SK-N-SH treated with all-trans-retinoic acid at 6 μM for 48 hours (cell line): ENCODE results near the gene KRT38.
"Not testable (repeated sequence)": the region's sequence is repeated elsewhere in the genome, so short reads cannot be mapped to it uniquely, and the experiment has no call there.

Experiments
- ATAC-seq: fragments of 200-7000 bp; cut with Tn5 transposase; 3 replicates; pipeline ENCODE4 v1.9.1; 2020; ENCODE audit warnings: mild to moderate bottlenecking, moderate library complexity
- ARNTL ChIP-seq: fragments of 450-650 bp; formaldehyde crosslinking; IDR thresholded peaks from 2 replicates; pipeline ENCODE4 v1.5.0; 2020; ENCODE audit warnings: low read depth, mild to moderate bottlenecking, moderate library complexity, borderline replicate concordance
- BACH2 ChIP-seq: fragments of 250-450 bp; sonication (Bioruptor Pico); IDR thresholded peaks from 2 replicates; pipeline ENCODE4 v1.9.0; 2021; ENCODE audit warnings: mild to moderate bottlenecking, borderline replicate concordance
- CSDC2 ChIP-seq: fragments of 250-450 bp; sonication (Bioruptor Pico); IDR thresholded peaks from 2 replicates; pipeline ENCODE4 v1.5.0; 2020; ENCODE audit warnings: mild to moderate bottlenecking, moderate library complexity
- ESRRG ChIP-seq: fragments of 250-450 bp; sonication (Bioruptor Pico); IDR thresholded peaks from 2 replicates; pipeline ENCODE4 v1.6.1; 2021; ENCODE audit warnings: mild to moderate bottlenecking
- OSR1 ChIP-seq: fragments of 250-450 bp; sonication (Bioruptor Pico); IDR thresholded peaks from 2 replicates; pipeline ENCODE4 v1.8.0; 2022; ENCODE audit warnings: moderate library complexity, mild to moderate bottlenecking, inconsistent platforms
- PATZ1 ChIP-seq: fragments of 250-450 bp; sonication (Bioruptor Pico); IDR thresholded peaks from 2 replicates; pipeline ENCODE4 v1.8.0; 2020; ENCODE audit warnings: mild to moderate bottlenecking, moderate library complexity, borderline replicate concordance
- POU6F1 ChIP-seq: fragments of 250-450 bp; sonication (Bioruptor Pico); IDR thresholded peaks from 2 replicates; pipeline ENCODE4 v1.8.0; 2021; ENCODE audit warnings: low read depth, mild to moderate bottlenecking, moderate library complexity, borderline replicate concordance
- PPARA ChIP-seq: fragments of 250-450 bp; sonication (Bioruptor Pico); IDR thresholded peaks from 2 replicates; pipeline ENCODE4 v1.5.0; 2020; ENCODE audit warnings: mild to moderate bottlenecking, borderline replicate concordance
- TCF4 ChIP-seq: fragments of 250-450 bp; sonication (Bioruptor Pico); IDR thresholded peaks from 2 replicates; pipeline ENCODE4 v1.8.0; 2021; ENCODE audit warnings: mild to moderate bottlenecking, moderate library complexity, borderline replicate concordance
- TOX ChIP-seq: fragments of 250-450 bp; sonication (Bioruptor Pico); IDR thresholded peaks from 2 replicates; pipeline ENCODE4 v1.8.0; 2021; ENCODE audit warnings: mild to moderate bottlenecking, moderate library complexity, borderline replicate concordance
- ZC3H10 ChIP-seq: fragments of 250-450 bp; sonication (Bioruptor Pico); IDR thresholded peaks from 2 replicates; pipeline ENCODE4 v1.5.1; 2021; ENCODE audit warnings: mild to moderate bottlenecking, moderate library complexity
- ZFP3 ChIP-seq: fragments of 250-450 bp; sonication (Bioruptor Pico); IDR thresholded peaks from 2 replicates; pipeline ENCODE4 v1.5.0; 2020; ENCODE audit warnings: mild to moderate bottlenecking, moderate library complexity
- ZFP30 ChIP-seq: fragments of 450-650 bp; formaldehyde crosslinking; IDR thresholded peaks from 2 replicates; pipeline ENCODE4 v1.5.0; 2022; ENCODE audit warnings: mild to moderate bottlenecking, moderate library complexity
- ZNF565 ChIP-seq: fragments of 450-650 bp; formaldehyde crosslinking; conservative IDR thresholded peaks from 2 replicates; pipeline ENCODE4 v1.5.0; 2020; ENCODE audit warnings: low read depth, mild to moderate bottlenecking, moderate library complexity
- ZNF70 ChIP-seq: fragments of 450-650 bp; formaldehyde crosslinking; IDR thresholded peaks from 2 replicates; pipeline ENCODE4 v1.5.0; 2020; ENCODE audit warnings: mild to moderate bottlenecking, moderate library complexity
- ZNF8 ChIP-seq: fragments of 450-650 bp; formaldehyde crosslinking; IDR thresholded peaks from 2 replicates; pipeline ENCODE4 v1.5.0; 2020; ENCODE audit warnings: mild to moderate bottlenecking, moderate library complexity
- TF ChIP-seq, protein P1 (sequence below): fragments of 250-450 bp; sonication (Bioruptor Pico); IDR thresholded peaks from 2 replicates; pipeline ENCODE4 v1.5.1; 2021; ENCODE audit warnings: mild to moderate bottlenecking, moderate library complexity
- TF ChIP-seq, protein P2 (sequence below): fragments of 250-450 bp; sonication (Bioruptor Pico); IDR thresholded peaks from 2 replicates; pipeline ENCODE4 v1.5.1; 2020; ENCODE audit warnings: low read depth, mild to moderate bottlenecking, moderate library complexity
- TF ChIP-seq, protein P3 (sequence below): fragments of 250-450 bp; sonication (Bioruptor Pico); IDR thresholded peaks from 2 replicates; pipeline ENCODE4 v1.5.0; 2020; ENCODE audit warnings: mild to moderate bottlenecking, moderate library complexity

Gene KRT38

GRCh38 chr17:41434005-41434404 lies 6.8 kb downstream of the KRT38 start (continued):
- TF ChIP-seq TCF4 (CRISPR knock-in tag): no peak
- no peak for TF ChIP-seq ZFP3 (CRISPR knock-in tag)
- TF ChIP-seq, protein P1, sequence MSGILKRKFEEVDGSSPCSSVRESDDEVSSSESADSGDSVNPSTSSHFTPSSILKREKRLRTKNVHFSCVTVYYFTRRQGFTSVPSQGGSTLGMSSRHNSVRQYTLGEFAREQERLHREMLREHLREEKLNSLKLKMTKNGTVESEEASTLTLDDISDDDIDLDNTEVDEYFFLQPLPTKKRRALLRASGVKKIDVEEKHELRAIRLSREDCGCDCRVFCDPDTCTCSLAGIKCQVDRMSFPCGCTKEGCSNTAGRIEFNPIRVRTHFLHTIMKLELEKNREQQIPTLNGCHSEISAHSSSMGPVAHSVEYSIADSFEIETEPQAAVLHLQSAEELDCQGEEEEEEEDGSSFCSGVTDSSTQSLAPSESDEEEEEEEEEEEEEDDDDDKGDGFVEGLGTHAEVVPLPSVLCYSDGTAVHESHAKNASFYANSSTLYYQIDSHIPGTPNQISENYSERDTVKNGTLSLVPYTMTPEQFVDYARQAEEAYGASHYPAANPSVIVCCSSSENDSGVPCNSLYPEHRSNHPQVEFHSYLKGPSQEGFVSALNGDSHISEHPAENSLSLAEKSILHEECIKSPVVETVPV (CRISPR knock-in tag): no peak
- TF ChIP-seq, all 23 proteins: peak for 0

DNA sequence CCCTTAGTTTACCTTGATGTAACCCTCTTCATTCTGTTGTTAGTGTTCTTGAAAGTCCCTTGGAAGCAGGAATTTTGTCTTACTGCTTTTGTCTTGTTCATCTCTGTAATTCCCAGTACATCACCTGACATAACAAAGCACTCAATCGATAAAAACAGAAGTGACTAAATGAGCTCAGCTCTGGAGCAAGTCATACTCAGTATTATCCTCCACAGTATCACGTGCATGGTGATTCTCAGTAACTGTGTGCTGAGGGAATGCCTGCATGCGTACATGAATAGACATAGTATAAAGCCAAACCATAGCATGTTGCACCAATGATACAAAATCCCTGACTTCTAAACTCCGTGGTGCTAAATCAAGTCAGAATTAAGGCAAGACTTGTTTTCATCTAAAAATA lies 7.2 kb downstream of the KRT38 start:
- no peak for TF ChIP-seq ZNF8 (CRISPR knock-in tag)
- no peak for TF ChIP-seq TCF4 (CRISPR knock-in tag)
- TF ChIP-seq PPARA (CRISPR knock-in tag): no peak
- no peak for TF ChIP-seq ZNF565
- TF ChIP-seq PATZ1 (CRISPR knock-in tag): no peak
- no peak for TF ChIP-seq OSR1 (CRISPR knock-in tag)
- TF ChIP-seq, protein P2, sequence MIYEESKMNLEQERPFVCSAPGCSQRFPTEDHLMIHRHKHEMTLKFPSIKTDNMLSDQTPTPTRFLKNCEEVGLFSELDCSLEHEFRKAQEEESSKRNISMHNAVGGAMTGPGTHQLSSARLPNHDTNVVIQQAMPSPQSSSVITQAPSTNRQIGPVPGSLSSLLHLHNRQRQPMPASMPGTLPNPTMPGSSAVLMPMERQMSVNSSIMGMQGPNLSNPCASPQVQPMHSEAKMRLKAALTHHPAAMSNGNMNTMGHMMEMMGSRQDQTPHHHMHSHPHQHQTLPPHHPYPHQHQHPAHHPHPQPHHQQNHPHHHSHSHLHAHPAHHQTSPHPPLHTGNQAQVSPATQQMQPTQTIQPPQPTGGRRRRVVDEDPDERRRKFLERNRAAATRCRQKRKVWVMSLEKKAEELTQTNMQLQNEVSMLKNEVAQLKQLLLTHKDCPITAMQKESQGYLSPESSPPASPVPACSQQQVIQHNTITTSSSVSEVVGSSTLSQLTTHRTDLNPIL (CRISPR knock-in tag): no peak
- no peak for ATAC-seq

GRCh38 chr17:41430376-41430775 lies 10.4 kb downstream of the KRT38 start:
- not testable (repeated sequence) for ATAC-seq

GRCh38 chr17:41429667-41430066 lies 11.1 kb downstream of the KRT38 start:
- no peak for ATAC-seq
- TF ChIP-seq POU6F1 (CRISPR knock-in tag) (no peak), ZC3H10 (no peak), ZFP30 (CRISPR knock-in tag) (no peak)

DNA sequence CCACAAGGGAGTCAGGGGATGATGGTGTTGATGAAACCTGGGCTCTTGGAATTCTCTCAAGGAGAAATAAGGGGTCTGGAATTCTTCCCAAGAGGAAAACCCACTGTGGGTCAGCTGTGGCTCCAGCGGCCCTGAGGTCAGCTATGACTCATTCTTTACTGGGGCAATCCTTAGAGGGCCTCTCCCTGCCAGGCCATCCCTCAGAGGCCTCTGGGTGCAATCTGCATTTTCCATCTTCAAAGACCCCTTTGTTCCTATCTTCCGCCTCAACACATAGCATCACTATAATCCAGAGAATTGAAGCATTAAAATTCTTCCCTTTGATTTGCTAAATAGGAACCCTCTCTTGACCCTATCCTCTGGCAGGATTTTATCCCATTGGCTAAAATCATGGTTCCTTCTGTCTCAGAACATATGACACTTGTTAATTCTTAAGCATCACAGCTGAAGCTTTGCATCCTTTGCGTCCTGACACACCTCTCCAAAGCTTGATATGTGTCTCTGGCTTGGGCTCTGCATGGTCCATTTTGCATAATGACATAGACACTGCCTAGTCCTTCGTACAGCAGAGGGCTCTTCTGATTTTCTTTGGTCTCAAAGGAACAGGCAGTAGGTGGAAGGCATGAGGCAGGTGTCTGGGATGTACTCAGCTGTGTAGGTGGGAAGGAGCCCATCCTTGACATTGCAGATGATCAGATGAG lies 12.0 kb downstream of the KRT38 start:
- no peak for ATAC-seq
- TF ChIP-seq ZNF70 (CRISPR knock-in tag): no peak
- TF ChIP-seq, protein P1 (CRISPR knock-in tag): no peak
- no peak for TF ChIP-seq PPARA (CRISPR knock-in tag)
- TF ChIP-seq ARNTL (CRISPR knock-in tag): no peak
- no peak for TF ChIP-seq ZC3H10
- TF ChIP-seq OSR1 (CRISPR knock-in tag): no peak
- no peak for TF ChIP-seq ESRRG (CRISPR knock-in tag)
- no peak for TF ChIP-seq ZFP30 (CRISPR knock-in tag)

DNA sequence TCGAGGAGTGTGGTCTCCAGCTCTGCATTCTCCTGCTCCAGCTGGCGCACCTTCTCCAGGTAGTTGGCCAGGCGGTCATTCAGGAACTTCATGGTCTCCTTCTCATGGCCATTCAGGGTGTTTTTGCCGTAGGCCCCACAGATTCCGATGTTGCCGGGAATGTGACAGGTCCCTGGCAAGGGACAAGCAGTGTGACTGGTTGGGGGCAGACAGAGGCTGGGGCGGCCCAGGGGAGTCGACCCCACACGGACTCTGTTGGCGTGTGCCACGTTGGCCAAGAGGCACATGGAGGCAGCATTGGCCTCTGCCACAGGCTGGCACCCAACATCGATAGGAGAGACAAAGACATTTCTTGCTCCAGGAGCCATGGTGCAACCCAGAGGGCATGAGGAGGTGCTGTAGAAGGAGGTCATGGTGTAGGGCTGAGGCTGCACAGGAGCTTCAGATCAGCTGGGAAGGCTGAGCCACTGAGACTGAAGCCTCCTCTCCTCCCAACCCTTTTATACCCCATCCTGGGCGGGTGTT lies 16.6 kb downstream of the KRT38 start, which contains the start of gene KRT37:
Gene KRT37, minus strand, starts transcription at position 475 of the 525 bp plus-strand sequence. Its CDS starts 62 bp downstream, at position 413.
- TF ChIP-seq BACH2 (CRISPR knock-in tag) (no peak), CSDC2 (CRISPR knock-in tag) (no peak), TOX (CRISPR knock-in tag) (no peak), ZNF70 (CRISPR knock-in tag) (no peak), OSR1 (CRISPR knock-in tag) (no peak)
- TF ChIP-seq, protein P3, sequence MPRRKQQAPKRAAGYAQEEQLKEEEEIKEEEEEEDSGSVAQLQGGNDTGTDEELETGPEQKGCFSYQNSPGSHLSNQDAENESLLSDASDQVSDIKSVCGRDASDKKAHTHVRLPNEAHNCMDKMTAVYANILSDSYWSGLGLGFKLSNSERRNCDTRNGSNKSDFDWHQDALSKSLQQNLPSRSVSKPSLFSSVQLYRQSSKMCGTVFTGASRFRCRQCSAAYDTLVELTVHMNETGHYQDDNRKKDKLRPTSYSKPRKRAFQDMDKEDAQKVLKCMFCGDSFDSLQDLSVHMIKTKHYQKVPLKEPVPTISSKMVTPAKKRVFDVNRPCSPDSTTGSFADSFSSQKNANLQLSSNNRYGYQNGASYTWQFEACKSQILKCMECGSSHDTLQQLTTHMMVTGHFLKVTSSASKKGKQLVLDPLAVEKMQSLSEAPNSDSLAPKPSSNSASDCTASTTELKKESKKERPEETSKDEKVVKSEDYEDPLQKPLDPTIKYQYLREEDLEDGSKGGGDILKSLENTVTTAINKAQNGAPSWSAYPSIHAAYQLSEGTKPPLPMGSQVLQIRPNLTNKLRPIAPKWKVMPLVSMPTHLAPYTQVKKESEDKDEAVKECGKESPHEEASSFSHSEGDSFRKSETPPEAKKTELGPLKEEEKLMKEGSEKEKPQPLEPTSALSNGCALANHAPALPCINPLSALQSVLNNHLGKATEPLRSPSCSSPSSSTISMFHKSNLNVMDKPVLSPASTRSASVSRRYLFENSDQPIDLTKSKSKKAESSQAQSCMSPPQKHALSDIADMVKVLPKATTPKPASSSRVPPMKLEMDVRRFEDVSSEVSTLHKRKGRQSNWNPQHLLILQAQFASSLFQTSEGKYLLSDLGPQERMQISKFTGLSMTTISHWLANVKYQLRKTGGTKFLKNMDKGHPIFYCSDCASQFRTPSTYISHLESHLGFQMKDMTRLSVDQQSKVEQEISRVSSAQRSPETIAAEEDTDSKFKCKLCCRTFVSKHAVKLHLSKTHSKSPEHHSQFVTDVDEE (CRISPR knock-in tag): no peak
- ATAC-seq: no peak

DNA sequence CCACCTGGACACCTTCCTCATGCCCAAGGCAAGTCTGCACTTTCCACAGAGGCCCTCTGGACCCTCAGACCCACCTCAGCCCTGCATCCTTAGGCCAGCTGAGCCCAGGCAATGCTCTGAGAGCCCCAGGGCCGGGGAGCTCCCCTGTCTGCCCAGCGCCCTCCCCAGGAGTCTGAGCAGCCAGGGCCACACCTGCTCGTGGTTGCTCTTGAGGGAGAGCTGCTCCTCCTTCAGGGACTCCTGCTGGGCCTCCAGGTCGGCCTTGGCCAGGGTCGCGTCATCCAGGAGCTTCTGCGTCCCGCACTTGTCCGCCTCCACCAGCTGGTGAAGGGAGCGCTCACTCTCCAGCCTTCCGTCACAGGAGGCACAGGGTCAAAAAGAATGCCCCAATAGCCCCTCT lies 18.2 kb downstream of the KRT38 start:
- not testable (repeated sequence) for ATAC-seq
